Measurements from ENCODE around the gene RNF208. TPM values are rescaled to one million over a fixed set of nuclear protein-coding genes. Genes with fewer than 3 reads are reported as not detected.

The RNF208 gene
- total RNA-seq, 1 donor: not detected

DNA sequence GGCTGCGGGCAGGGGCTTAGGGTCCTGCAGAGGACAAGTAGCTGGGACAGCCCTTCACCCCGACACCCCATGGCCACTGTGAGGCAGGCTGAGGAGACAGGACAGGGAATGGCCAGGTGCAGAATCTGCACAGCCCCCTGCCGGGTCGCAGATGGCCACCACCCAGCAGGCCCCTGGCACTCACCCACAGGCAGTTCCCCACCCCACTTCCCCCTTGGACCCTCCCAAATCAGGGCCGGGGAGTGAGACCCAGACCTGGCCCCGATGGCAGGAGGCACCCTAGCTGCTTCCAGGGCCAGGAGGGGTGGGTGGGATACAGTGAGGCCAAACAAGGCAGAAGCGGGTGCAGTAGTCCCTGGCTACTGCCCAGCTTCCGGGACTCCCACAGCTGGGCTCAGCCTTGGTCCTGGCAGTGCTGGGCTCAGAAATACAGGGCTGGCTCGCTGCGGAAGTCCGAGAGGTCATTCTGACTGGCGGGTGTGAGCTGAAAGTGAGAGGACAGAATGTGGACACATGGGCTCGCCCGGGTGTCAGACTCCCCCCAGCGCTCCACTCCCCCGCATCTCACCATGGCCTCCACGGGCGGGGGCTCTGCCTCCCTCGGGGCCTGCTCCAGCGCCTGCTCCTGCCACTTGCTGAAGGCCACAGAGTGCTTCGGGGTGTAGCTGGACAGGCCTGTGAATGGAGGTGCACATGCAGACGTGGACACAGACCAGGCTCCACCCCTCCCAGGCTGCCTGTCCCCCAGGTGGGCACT, 30.2 kb downstream of the RNF208 start:
- DNase-seq (ENCODE audit: insufficient read length, low spot score, missing footprints): no peak
- H3K79me2 ChIP-seq (ENCODE audit: insufficient read depth, low read length): peaks cover 81% of the 10 kb centered on the region
- H3K9me3 ChIP-seq (ENCODE audit: low read depth, low read length): no peaks in the 10 kb centered on the region
- no peak overlapping the region for H3K4me3 ChIP-seq (ENCODE audit: insufficient read depth, low read length)
- peaks cover 20% of the 10 kb centered on the region for H3K4me1 ChIP-seq (ENCODE audit: insufficient read depth, low read length)
- TF ChIP-seq, protein P1, sequence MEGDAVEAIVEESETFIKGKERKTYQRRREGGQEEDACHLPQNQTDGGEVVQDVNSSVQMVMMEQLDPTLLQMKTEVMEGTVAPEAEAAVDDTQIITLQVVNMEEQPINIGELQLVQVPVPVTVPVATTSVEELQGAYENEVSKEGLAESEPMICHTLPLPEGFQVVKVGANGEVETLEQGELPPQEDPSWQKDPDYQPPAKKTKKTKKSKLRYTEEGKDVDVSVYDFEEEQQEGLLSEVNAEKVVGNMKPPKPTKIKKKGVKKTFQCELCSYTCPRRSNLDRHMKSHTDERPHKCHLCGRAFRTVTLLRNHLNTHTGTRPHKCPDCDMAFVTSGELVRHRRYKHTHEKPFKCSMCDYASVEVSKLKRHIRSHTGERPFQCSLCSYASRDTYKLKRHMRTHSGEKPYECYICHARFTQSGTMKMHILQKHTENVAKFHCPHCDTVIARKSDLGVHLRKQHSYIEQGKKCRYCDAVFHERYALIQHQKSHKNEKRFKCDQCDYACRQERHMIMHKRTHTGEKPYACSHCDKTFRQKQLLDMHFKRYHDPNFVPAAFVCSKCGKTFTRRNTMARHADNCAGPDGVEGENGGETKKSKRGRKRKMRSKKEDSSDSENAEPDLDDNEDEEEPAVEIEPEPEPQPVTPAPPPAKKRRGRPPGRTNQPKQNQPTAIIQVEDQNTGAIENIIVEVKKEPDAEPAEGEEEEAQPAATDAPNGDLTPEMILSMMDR (IDR thresholded peaks at IDR 0.05; ENCODE audit: extremely low read depth, low read depth, low read length): no peak
- H4K20me1 ChIP-seq (ENCODE audit: insufficient read depth, low read length): peaks cover 38% of the 10 kb centered on the region
- H3K4me2 ChIP-seq (ENCODE audit: insufficient read depth, low read length): no peak overlapping the region
- H3K27me3 ChIP-seq (ENCODE audit: insufficient read depth, low read length): no peaks in the 10 kb centered on the region
- peaks cover 14% of the 10 kb centered on the region for H3K36me3 ChIP-seq (ENCODE audit: insufficient read depth, low read length)
- H3K27ac ChIP-seq (ENCODE audit: low read depth, low read length): no peak overlapping the region
- H2AFZ ChIP-seq (ENCODE audit: low read length): no peak overlapping the region

DNA sequence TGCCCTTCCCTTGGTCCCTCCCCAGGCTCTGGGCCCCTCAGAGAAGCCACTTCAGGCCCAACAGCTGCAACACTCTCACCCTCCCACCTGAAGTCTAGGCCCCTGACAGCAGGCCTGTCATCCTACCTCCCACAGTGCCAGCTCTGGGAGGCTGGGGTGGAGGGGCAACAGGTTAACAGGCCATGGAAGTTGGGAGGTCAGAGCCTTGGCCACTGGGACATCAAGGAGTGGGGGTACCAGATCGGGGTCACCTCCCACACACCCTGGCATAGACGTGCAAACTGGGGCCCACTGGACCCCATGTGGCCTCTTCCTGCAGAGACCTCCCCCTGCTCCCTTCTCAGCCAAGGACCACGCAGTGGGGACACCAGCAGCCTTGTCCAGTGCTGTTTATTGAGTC, 30.8 kb downstream of the RNF208 start:
- peaks cover 14% of the 10 kb centered on the region for H3K36me3 ChIP-seq (ENCODE audit: insufficient read depth, low read length)
- H3K4me3 ChIP-seq (ENCODE audit: insufficient read depth, low read length): no peak overlapping the region
- no peak overlapping the region for H3K4me2 ChIP-seq (ENCODE audit: insufficient read depth, low read length)
- H3K27me3 ChIP-seq (ENCODE audit: insufficient read depth, low read length): no peaks in the 10 kb centered on the region
- peaks cover 38% of the 10 kb centered on the region for H4K20me1 ChIP-seq (ENCODE audit: insufficient read depth, low read length)
- no peak overlapping the region for H3K27ac ChIP-seq (ENCODE audit: low read depth, low read length)
- H3K9me3 ChIP-seq (ENCODE audit: low read depth, low read length): no peaks in the 10 kb centered on the region
- no peak overlapping the region for H2AFZ ChIP-seq (ENCODE audit: low read length)
- DNase-seq (ENCODE audit: insufficient read length, low spot score, missing footprints): no peak
- H3K4me1 ChIP-seq (ENCODE audit: insufficient read depth, low read length): peaks cover 23% of the 10 kb centered on the region
- TF ChIP-seq, protein P1 (IDR thresholded peaks at IDR 0.05; ENCODE audit: extremely low read depth, low read depth, low read length): no peak
- H3K79me2 ChIP-seq (ENCODE audit: insufficient read depth, low read length): peaks cover 83% of the 10 kb centered on the region

DNA sequence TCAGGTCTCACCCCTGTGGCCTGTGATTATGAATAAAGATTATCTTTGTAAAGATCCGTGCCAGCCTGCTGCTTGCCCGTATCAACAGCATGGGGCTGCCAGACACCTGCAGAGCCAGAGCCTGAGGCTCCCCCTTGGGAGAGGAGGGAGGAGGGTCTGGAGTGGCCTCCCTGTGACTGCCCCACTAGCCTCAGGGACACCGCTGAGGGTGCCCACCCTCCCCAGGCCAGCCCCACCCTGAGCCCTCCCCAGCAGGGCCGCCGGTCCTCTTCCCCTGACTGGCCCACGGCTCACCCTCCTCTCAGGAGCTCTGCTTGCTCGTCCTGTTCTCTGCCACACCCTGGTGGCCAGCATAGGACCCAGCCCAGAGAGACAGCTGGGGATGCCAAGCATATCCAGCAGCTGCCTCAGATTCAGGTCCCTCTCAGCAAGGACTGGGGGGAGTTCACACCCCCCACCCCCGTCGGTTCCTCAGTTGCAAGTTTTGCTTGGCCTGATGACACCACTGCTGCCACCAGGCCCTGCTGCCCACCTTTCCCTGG, 31.7 kb downstream of the RNF208 start:
- Histone ChIP-seq H3K79me2 (ENCODE audit: insufficient read depth, low read length) (peaks cover 84% of the 10 kb centered on the region), H3K9me3 (ENCODE audit: low read depth, low read length) (no peaks in the 10 kb centered on the region), H4K20me1 (ENCODE audit: insufficient read depth, low read length) (peaks cover 38% of the 10 kb centered on the region), H3K4me2 (ENCODE audit: insufficient read depth, low read length) (no peak overlapping the region), H3K27me3 (ENCODE audit: insufficient read depth, low read length) (no peaks in the 10 kb centered on the region), H3K4me3 (ENCODE audit: insufficient read depth, low read length) (no peak overlapping the region), H3K4me1 (ENCODE audit: insufficient read depth, low read length) (peaks cover 23% of the 10 kb centered on the region), H3K27ac (ENCODE audit: low read depth, low read length) (no peak overlapping the region), H3K36me3 (ENCODE audit: insufficient read depth, low read length) (peaks cover 14% of the 10 kb centered on the region), H2AFZ (ENCODE audit: low read length) (no peak overlapping the region)
- TF ChIP-seq, protein P1 (IDR thresholded peaks at IDR 0.05; ENCODE audit: extremely low read depth, low read depth, low read length): no peak
- no peak for DNase-seq (ENCODE audit: insufficient read length, low spot score, missing footprints)
